ENCODE measurements around the gene FXYD5.

Gene FXYD5

GRCh38 chr19:35160629-35161433, 6.3 kb downstream of the FXYD5 start:
- no peak for FAIRE-seq

- no peak for FAIRE-seq
Observed at GRCh38 chr19:35161434-35161743, 6.9 kb downstream of the FXYD5 start.

GRCh38 chr19:35162471-35163326, 8.2 kb downstream of the FXYD5 start:
- FAIRE-seq: no peak

- no peak for FAIRE-seq
Observed at GRCh38 chr19:35164418-35164817, 9.9 kb downstream of the FXYD5 start.

GRCh38 chr19:35165200-35166058, 10.9 kb downstream of the FXYD5 start:
- no peak for FAIRE-seq

- FAIRE-seq: no peak
Observed at GRCh38 chr19:35166100-35167063, 11.8 kb downstream of the FXYD5 start.

GRCh38 chr19:35167251-35168119, 12.9 kb downstream of the FXYD5 start:
- no peak for FAIRE-seq

GRCh38 chr19:35168196-35168595, 13.7 kb downstream of the FXYD5 start:
- no peak for FAIRE-seq

- no peak for FAIRE-seq
Observed at GRCh38 chr19:35169221-35169995, 14.9 kb downstream of the FXYD5 start.

GRCh38 chr19:35170359-35171061, 16.0 kb downstream of the FXYD5 start:
- FAIRE-seq: no peak

GRCh38 chr19:35171730-35172129, 17.2 kb downstream of the FXYD5 start:
- FAIRE-seq: no peak

- FAIRE-seq: no peak
Observed at GRCh38 chr19:35174226-35174625, 19.7 kb downstream of the FXYD5 start.

GRCh38 chr19:35176181-35176570, 21.6 kb downstream of the FXYD5 start:
- FAIRE-seq: no peak

GRCh38 chr19:35177377-35178274, 23.1 kb downstream of the FXYD5 start:
- no peak for FAIRE-seq

- FAIRE-seq: no peak
Observed at GRCh38 chr19:35178701-35179100, 24.2 kb downstream of the FXYD5 start.

- no peak for FAIRE-seq
Observed at GRCh38 chr19:35179830-35180229, 25.3 kb downstream of the FXYD5 start.

- FAIRE-seq: no peak
Observed at GRCh38 chr19:35181387-35181786, 26.9 kb downstream of the FXYD5 start.

GRCh38 chr19:35184267-35184666, 29.7 kb downstream of the FXYD5 start:
- FAIRE-seq: no peak
